Measurements from ENCODE around the gene DDX52. TPM values are rescaled to one million over a fixed set of nuclear protein-coding genes. Genes with fewer than 3 reads are reported as not detected.
A peak's percentile ranks its signal among the peaks of the same experiment; 100 is the strongest.

Gene DDX52
- total and polyA plus RNA-seq, 9 of the 15 experiments (the other 6 are each of a cell fraction or from before 2014, with no cell fraction given): 19.1 to 50.5 (median 34.8) TPM

DNA sequence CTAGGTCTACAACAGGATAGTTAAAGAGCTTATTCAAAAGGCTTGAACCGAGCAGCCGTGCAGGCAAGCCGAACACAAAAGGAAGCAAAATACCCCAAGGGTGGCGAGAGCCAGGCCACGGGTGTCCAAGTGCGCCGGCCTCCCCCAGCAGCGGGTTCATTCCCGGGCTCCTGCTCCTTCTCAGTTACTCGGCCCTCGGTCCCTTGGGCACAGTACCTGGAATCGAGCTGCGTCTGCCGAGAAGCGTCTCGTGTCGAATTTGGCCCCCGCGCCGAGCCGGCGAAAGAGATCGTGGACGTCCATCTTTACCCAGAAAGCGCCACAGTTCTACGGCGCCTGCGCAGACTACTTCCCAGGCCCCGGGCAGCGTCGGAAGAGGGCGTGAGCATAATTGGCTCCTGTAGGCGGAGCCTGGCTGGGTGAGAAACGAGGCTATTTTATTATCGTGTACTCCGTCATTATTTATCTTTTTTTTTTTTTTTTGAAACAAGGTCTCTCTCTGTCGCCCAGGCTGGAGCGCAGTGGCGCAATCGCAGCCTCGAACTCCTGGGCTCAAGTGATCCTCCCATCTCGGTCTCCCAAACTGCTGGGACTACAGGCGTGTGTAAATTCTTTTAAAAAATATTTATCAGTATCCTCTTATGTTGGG is at the start of gene DDX52 (continued):
- TF ChIP-seq, protein P1, sequence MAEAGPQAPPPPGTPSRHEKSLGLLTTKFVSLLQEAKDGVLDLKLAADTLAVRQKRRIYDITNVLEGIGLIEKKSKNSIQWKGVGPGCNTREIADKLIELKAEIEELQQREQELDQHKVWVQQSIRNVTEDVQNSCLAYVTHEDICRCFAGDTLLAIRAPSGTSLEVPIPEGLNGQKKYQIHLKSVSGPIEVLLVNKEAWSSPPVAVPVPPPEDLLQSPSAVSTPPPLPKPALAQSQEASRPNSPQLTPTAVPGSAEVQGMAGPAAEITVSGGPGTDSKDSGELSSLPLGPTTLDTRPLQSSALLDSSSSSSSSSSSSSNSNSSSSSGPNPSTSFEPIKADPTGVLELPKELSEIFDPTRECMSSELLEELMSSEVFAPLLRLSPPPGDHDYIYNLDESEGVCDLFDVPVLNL (CRISPR knock-in tag; IDR thresholded peaks at IDR 0.05; ENCODE audit: low read depth): no peak
- TF ChIP-seq, protein P2, sequence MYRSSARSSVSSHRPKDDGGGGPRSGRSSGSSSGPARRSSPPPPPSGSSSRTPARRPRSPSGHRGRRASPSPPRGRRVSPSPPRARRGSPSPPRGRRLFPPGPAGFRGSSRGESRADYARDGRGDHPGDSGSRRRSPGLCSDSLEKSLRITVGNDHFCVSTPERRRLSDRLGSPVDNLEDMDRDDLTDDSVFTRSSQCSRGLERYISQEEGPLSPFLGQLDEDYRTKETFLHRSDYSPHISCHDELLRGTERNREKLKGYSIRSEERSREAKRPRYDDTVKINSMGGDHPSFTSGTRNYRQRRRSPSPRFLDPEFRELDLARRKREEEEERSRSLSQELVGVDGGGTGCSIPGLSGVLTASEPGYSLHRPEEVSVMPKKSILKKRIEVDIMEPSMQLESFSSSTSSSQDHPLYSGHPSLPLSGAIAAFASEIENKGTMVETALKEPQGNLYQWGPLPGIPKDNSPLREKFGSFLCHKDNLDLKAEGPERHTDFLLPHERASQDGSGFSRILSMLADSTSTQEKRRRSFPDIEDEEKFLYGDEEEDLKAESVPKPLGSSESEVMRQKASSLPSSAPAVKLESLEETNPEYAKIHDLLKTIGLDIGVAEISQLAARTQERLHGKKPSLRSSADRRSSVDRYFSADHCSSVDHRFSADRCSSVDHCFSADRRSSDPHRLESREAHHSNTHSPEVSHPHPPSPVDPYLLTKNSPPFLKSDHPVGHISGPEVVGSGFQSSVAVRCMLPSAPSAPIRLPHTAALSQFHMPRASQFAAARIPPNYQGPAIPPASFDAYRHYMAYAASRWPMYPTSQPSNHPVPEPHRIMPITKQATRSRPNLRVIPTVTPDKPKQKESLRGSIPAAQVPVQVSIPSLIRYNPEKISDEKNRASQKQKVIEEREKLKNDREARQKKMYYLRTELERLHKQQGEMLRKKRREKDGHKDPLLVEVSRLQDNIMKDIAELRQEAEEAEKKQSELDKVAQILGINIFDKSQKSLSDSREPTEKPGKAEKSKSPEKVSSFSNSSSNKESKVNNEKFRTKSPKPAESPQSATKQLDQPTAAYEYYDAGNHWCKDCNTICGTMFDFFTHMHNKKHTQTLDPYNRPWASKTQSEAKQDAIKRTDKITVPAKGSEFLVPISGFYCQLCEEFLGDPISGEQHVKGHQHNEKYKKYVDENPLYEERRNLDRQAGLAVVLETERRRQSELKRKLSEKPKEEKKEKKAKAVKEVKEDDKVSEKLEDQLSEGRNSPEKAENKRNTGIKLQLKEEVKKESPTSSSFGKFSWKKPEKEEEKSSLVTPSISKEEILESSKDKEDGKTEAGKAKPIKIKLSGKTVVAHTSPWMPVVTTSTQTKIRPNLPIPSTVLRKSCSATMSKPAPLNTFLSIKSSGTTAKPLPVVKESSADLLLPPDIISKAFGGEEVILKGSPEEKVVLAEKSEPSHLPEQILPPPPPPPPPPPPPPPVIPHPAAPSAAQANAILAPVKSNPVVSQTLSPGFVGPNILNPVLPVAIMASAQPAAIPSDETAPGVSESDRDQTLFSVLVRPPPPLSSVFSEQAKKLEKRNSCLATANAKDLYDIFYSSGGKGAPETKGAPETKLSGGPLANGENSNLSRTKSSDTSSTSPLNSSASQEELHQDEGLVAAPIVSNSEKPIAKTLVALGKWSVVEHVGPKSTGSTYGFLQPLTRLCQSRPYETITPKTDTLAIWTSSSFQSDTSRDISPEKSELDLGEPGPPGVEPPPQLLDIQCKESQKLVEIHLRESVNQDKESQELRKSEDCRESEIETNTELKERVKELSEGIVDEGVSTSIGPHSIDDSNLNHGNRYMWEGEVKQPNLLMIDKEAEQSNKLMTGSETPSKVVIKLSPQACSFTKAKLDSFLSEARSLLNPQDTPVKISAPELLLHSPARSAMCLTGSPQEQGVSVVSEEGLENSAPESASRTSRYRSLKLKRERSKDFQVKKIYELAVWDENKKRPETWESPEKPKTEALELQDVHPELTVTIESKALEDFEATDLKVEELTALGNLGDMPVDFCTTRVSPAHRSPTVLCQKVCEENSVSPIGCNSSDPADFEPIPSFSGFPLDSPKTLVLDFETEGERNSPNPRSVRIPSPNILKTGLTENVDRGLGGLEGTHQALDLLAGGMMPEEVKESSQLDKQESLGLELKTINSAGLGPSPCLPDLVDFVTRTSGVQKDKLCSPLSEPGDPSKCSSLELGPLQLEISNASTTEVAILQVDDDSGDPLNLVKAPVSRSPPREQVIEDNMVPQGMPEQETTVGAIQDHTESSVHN (IDR thresholded peaks at IDR 0.05; ENCODE audit: borderline replicate concordance in 1 of 2, low read depth in 1 of 2): no peak
- TF ChIP-seq RBBP5 (IDR thresholded peaks at IDR 0.05; ENCODE audit: borderline replicate concordance, insufficient read depth, low read length, poor library complexity, severe bottlenecking) (peak; percentile 92), NFYB (IDR thresholded peaks at IDR 0.05; ENCODE audit: extremely low read depth, insufficient read length) (no peak), MEIS2 (IDR thresholded peaks at IDR 0.05; ENCODE audit: partially characterized antibody) (peak; percentile 38), CBX3 (IDR thresholded peaks at IDR 0.05; ENCODE audit: borderline replicate concordance in 1 of 2, low read length in 2 of 2) (no peak), POLR2H (tag; IDR thresholded peaks at IDR 0.05; ENCODE audit: low read depth) (peak; percentile 60; the same call in 1 of the 2 replicates), POLR2A (conservative IDR thresholded peaks at IDR 0.05) (peak; percentile 90), HNRNPLL (IDR thresholded peaks at IDR 0.05; ENCODE audit: low read depth, low read length, poor library complexity, severe bottlenecking) (peak; percentile 73), ZNF408 (CRISPR knock-in tag; IDR thresholded peaks at IDR 0.05; ENCODE audit: low read depth) (no peak), YBX1 (IDR thresholded peaks at IDR 0.05) (no peak), DACH1 (IDR thresholded peaks at IDR 0.05; ENCODE audit: partially characterized antibody) (no peak), KAT2B (IDR thresholded peaks at IDR 0.05; ENCODE audit: low read depth, low read length) (no peak), STAT5B (CRISPR knock-in tag; IDR thresholded peaks at IDR 0.05) (no peak), EZH2 (IDR thresholded peaks at IDR 0.05; ENCODE audit: borderline replicate concordance, low read depth, low read length) (no peak), ARHGAP35 (IDR thresholded peaks at IDR 0.05; ENCODE audit: partially characterized antibody) (no peak)

Measured in K562 (cell line).